Activated naive CD4-positive, alpha-beta T cell treated with anti-CD3 and anti-CD28 coated beads, Interleukin-2, amount 10 ng/mL, durations not matched to agents 7 days and 5 days (primary cell): ENCODE measurements around the gene ACP2.
"Not testable (repeated sequence)": the region's sequence is repeated elsewhere in the genome, so short reads cannot be mapped to it uniquely, and the experiment has no call there.

Experiments used
- CTCF ChIA-PET: fragments of 350-600 bp; sonication (Branson Sonifier 250); formaldehyde crosslinking; loops from one replicate; lab custom pipeline; 2021; ENCODE audit warnings: antibody characterized with exemption; lab: Charles Lee
- DNase-seq: peaks from one replicate; pipeline ENCODE4 v3.0.0-alpha.2; 2020
- H3K27ac Mint-ChIP-seq: one replicate; pipeline ENCODE4 v1.8.0; 2021; ENCODE audit warnings: mild to moderate bottlenecking, moderate library complexity, mixed read lengths
- H3K27me3 Mint-ChIP-seq: one replicate; pipeline ENCODE4 v1.8.0; 2021; ENCODE audit warnings: mild to moderate bottlenecking, mixed read lengths
- H3K36me3 Mint-ChIP-seq: one replicate; pipeline ENCODE4 v1.8.0; 2021; ENCODE audit warnings: mixed read lengths
- H3K4me1 Mint-ChIP-seq: one replicate; pipeline ENCODE4 v1.8.0; 2021; ENCODE audit warnings: mixed read lengths
- H3K4me3 Mint-ChIP-seq: one replicate; pipeline ENCODE4 v1.8.0; 2021; ENCODE audit warnings: mild to moderate bottlenecking, moderate library complexity, mixed read lengths
- H3K9me3 Mint-ChIP-seq: one replicate; pipeline ENCODE4 v1.8.0; 2021; ENCODE audit warnings: mixed read lengths

ACP2 gene

DNA sequence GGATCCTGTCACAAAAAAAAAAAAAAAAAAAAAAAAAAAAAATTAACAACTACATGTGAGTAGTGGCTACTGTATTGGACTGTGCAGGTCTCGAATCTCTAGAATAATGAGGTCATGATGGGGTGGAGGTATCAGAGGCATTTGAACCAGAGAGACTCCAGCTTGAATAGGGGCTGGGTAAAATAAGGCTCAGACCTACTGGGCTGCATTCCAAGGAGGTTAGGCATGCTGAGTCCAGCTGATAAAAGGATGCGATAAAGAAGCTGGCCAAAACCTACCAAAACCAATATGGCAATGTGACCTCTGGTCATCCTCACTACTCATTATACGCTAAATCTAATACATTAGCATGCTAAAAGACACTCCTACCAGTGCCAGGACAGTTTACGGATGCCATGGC is 56.5 kb downstream of the ACP2 start:
- no peak overlapping the region for H3K27ac Mint-ChIP-seq
- H3K9me3 Mint-ChIP-seq = no peaks in the 10 kb centered on the region
- no peaks in the 10 kb centered on the region for H3K36me3 Mint-ChIP-seq
- CTCF ChIA-PET = interaction anchor here (0.6 kb wide), 1 partner anchor 102 kb away, joined by 3 read pairs; no protein-coding TSS in a partner anchor
- DNase-seq = no peak
- H3K4me3 Mint-ChIP-seq = no peak overlapping the region
- H3K4me1 Mint-ChIP-seq = peaks cover 3% of the 10 kb centered on the region
- H3K27me3 Mint-ChIP-seq = peaks cover 64% of the 10 kb centered on the region

DNA sequence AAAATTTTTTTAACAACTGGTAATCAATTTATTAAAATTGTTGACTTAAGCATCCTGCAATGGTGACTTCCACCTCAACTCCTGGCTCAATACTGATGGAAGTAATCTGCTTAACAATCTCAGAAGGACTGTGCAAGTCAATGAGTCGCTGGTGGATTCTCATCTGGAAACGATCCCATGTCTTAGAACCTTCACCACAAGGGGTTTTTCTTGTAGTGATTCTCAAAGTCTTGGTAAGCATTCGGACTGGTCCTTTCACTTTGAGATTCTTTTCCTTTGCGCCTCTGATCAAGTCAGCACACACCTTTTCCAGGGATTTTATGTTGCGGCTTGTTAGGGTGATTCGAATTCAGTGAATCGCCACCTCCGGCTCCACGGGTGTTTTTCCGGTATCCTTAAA is 57.5 kb downstream of the ACP2 start:
- H3K27me3 Mint-ChIP-seq = peaks cover 66% of the 10 kb centered on the region
- H3K4me3 Mint-ChIP-seq, CTCF ChIA-PET, DNase-seq, H3K9me3 Mint-ChIP-seq, H3K4me1 Mint-ChIP-seq, H3K27ac Mint-ChIP-seq, H3K36me3 Mint-ChIP-seq: not testable (repeated sequence)
